Panc1 (cell line): ENCODE data around the gene PCDH8. TPM values are rescaled to one million over a fixed set of nuclear protein-coding genes. Genes with fewer than 3 reads are reported as not detected.

Source experiments
- ATAC-seq: fragments of 200-7000 bp; cut with Tn5 transposase; 2 replicates; pipeline ENCODE4 v1.9.1; 2020; ENCODE audit warnings: mild to moderate bottlenecking, moderate library complexity
- BruUV-seq: library from RNA; stranded (reverse); fragments of 400-500 nt; replicated peaks from 2 replicates; lab custom pipeline; 2021; lab: Mats Ljungman, UMichigan
- CTCF ChIA-PET: fragments of 300-600 bp; sonication (Branson Sonifier 250); formaldehyde crosslinking; loops from one replicate; lab custom pipeline; 2022; ENCODE audit warnings: antibody characterized with exemption; lab: Charles Lee
- POLR2A ChIA-PET: fragments of 300-600 bp; sonication (Branson Sonifier 250); formaldehyde crosslinking; loops from one replicate; lab custom pipeline; 2022; ENCODE audit warnings: antibody characterized with exemption; lab: Charles Lee
- DNase-seq: peaks from one replicate; pipeline ENCODE4 v3.0.0-alpha.2; 2010; ENCODE audit warnings: low read depth, low spot score
- H3K27ac ChIP-seq: 2 replicates; pipeline ENCODE4 v1.5.1; 2011; ENCODE audit warnings: mild to moderate bottlenecking, low read length, inconsistent platforms
- H3K27me3 ChIP-seq: fragments of 200-500 bp; sonication (Bioruptor generic); 2 replicates; pipeline ENCODE4 v1.6.0; 2014; ENCODE audit warnings: low read length, inconsistent platforms; ENCODE audit not compliant: control insufficient read depth, insufficient read depth
- H3K36me3 ChIP-seq: fragments of 200-500 bp; sonication (Bioruptor generic); 2 replicates; pipeline ENCODE4 v1.5.1; 2014; ENCODE audit warnings: inconsistent platforms, mild to moderate bottlenecking, low read length, moderate library complexity; ENCODE audit not compliant: control insufficient read depth, insufficient read depth
- H3K4me1 ChIP-seq: 2 replicates; pipeline ENCODE4 v1.5.1; 2011; ENCODE audit warnings: inconsistent platforms, mild to moderate bottlenecking, low read length, moderate library complexity; ENCODE audit not compliant: control insufficient read depth, insufficient read depth
- H3K4me3 ChIP-seq, 2 experiments: 2 replicates each; pipeline ENCODE4 v1.5.1; 2011 to 2012; ENCODE audit warnings: low read depth in 2 of 2, low read length in 2 of 2, mild to moderate bottlenecking in 2 of 2, inconsistent platforms in 1 of 2, moderate library complexity in 1 of 2
- H3K9me3 ChIP-seq: fragments of 200-500 bp; sonication (Bioruptor generic); 2 replicates; pipeline ENCODE4 v1.5.1; 2014; ENCODE audit warnings: low read depth, mild to moderate bottlenecking, inconsistent platforms, low read length, moderate library complexity; ENCODE audit not compliant: control insufficient read depth, insufficient read depth
- CTCF ChIP-seq: fragments of 450-650 bp; IDR thresholded peaks from 2 replicates; pipeline ENCODE4 v1.5.1; 2017; ENCODE audit warnings: mild to moderate bottlenecking
- POLR2AphosphoS5 ChIP-seq: IDR thresholded peaks from 2 replicates; pipeline ENCODE4 v1.6.1; 2012; ENCODE audit warnings: mild to moderate bottlenecking, low read depth, low read length, moderate library complexity
- REST ChIP-seq, 2 experiments: IDR thresholded peaks; 2 replicates each; pipeline ENCODE4 v1.6.1; 2011 to 2012; ENCODE audit warnings: low read depth in 2 of 2, control low read depth in 1 of 2, low read length in 1 of 2, mild to moderate bottlenecking in 1 of 2, moderate library complexity in 1 of 2; ENCODE audit not compliant: insufficient read depth in 1 of 2
- SIN3A ChIP-seq: IDR thresholded peaks from 2 replicates; pipeline ENCODE4 v1.6.1; 2012; ENCODE audit warnings: low read depth, mild to moderate bottlenecking, low read length, moderate library complexity, borderline replicate concordance; ENCODE audit not compliant: insufficient read depth
- TCF7L2 ChIP-seq: IDR thresholded peaks from 2 replicates; pipeline ENCODE4 v1.6.1; 2011; ENCODE audit warnings: mild to moderate bottlenecking, low read depth, low read length, inconsistent platforms
- in situ Hi-C: cut with HindIII; loops from 2 replicates; pipeline ENCODE4 v1.10.0; 2016; ENCODE audit warnings: low sequenced_read_pairs, low pct_unique_long_range_greater_than_20kb
- intact Hi-C: fragments of 100-400 bp; cut with micrococcal nuclease; formaldehyde crosslinking; loops from one replicate; pipeline ENCODE4 v1.10.0; 2022; ENCODE audit not compliant: unreplicated experiment
- total RNA-seq: library from RNA; stranded (reverse); gene quantifications from one replicate; pipeline ENCODE4 v1.2.1, GENCODE V29; 2021; ENCODE audit not compliant: unreplicated experiment

Gene PCDH8
- total RNA-seq, 1 experiment from 2014 or later = not detected

GRCh38 chr13:52804202-52804641 lies 44.2 kb downstream of the PCDH8 start:
- intact Hi-C loops (no loop called here), in situ Hi-C loops (no loop called here)
- TF ChIP-seq POLR2AphosphoS5 = no peak
- TF ChIP-seq TCF7L2 = no peak
- no peak for TF ChIP-seq CTCF
- TF ChIP-seq SIN3A = no peak
- no peak for TF ChIP-seq REST (IDR thresholded peaks at IDR 0.05; ENCODE audit: insufficient read depth in 1 of 2, low read depth in 2 of 2, low read length in 1 of 2)
- no peaks in the 10 kb centered on the region for H3K4me1 ChIP-seq
- DNase-seq (no peak), ATAC-seq (no peak)
- CTCF ChIA-PET = no interaction called here
- no peak overlapping the region for H3K4me3 ChIP-seq
- H3K36me3 ChIP-seq = no peaks in the 10 kb centered on the region
- no peaks in the 10 kb centered on the region; the same call in 1 of the 2 replicates for H3K27me3 ChIP-seq
- POLR2A ChIA-PET = no interaction called here
- H3K27ac ChIP-seq = no peak overlapping the region
- H3K9me3 ChIP-seq = no peaks in the 10 kb centered on the region
- no TSS peak for BruUV-seq

- Histone ChIP-seq H3K4me1 (no peaks in the 10 kb centered on the region), H3K27ac (no peak overlapping the region), H3K9me3 (no peaks in the 10 kb centered on the region), H3K36me3 (no peaks in the 10 kb centered on the region), H3K4me3 (no peak overlapping the region), H3K27me3 (peaks cover 3% of the 10 kb centered on the region)
- DNase-seq (no peak), ATAC-seq (no peak)
- ChIA-PET CTCF (no interaction called here), POLR2A (no interaction called here)
- no TSS peak for BruUV-seq
- in situ Hi-C loops = no loop called here
- TF ChIP-seq REST (IDR thresholded peaks at IDR 0.05; ENCODE audit: insufficient read depth in 1 of 2, low read depth in 2 of 2, low read length in 1 of 2) = no peak
- no peak for TF ChIP-seq CTCF
- no peak for TF ChIP-seq TCF7L2
- TF ChIP-seq POLR2AphosphoS5 = no peak
- TF ChIP-seq SIN3A = no peak
- intact Hi-C loops = no loop called here
Measured at GRCh38 chr13:52800856-52801255, 47.6 kb downstream of the PCDH8 start.
